RPMI7951 (cell line): Measurements from ENCODE around the gene PDIK1L. TPM values are rescaled to one million over a fixed set of nuclear protein-coding genes. Genes with fewer than 3 reads are reported as not detected.
A peak's percentile ranks its signal among the peaks of the same experiment; 100 is the strongest.
"Not testable (repeated sequence)": the region's sequence is repeated elsewhere in the genome, so short reads cannot be mapped to it uniquely, and the experiment has no call there.

Experiments
- DNase-seq: peaks from one replicate; pipeline ENCODE4 v3.0.0-alpha.2; 2012; ENCODE audit warnings: low read depth
- total RNA-seq: library from RNA; depleted of rRNA; stranded (reverse); fragments of >200 nt; shearing (Covaris generic); gene quantifications from 2 replicates; pipeline ENCODE4 v1.2.3, GENCODE V29; 2014

The PDIK1L gene
- total RNA-seq, 1 experiment from 2014 or later, result 11.5 TPM

GRCh38 chr1:26090893-26091292 lies 20.7 kb upstream of the PDIK1L start:
- no peak for DNase-seq

DNA sequence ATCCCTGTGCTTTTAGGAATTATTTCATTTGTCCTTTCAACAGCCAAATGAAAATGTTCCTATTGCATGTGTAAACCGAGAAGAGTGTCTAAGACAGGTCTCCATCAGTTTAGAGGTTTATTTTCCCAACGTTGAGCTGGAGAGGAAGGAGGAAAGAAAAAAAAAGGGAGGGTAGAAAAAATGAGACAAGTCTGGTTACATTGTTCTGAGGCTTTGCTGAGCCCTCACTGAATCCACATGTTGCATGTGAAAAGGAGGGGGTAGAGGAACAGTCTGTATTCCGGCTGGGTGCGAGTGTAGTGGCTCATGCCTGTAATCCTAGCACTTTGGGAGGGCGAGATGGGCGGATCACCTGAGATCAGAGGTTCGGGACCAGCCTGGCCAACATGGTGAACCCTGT lies 19.2 kb upstream of the PDIK1L start:
- DNase-seq, result no peak

GRCh38 chr1:26093569-26093968 lies 18.1 kb upstream of the PDIK1L start:
- not testable (repeated sequence) for DNase-seq

DNA sequence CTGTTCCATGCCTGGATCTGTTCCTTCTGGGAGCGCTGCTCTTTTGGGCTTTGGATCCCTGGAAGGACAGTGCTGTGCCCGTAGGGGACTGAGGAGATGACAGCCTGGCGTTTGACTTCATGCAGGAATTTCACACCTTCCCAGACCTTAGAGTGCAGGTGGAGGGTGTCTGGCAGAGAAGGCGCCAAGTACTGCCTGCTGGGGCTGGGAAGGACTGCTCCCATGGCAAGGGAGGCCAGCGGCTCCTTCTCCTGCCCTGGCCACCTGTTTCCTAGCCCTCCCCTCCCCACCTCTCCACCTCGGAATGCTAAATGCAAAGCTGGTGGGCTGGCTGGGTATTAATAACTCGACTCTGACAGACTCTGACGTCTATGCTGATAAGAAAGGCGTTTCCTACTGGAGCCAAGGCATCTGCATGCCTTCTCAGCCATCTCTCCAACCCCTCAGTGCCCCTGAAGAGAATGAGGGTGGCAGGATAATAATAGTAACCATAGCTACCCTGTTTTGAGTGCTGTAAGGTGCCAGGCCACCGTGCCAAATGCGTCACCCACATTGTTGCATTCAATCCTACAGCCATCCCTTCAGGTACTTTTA lies 17.5 kb upstream of the PDIK1L start:
- no peak for DNase-seq

DNA sequence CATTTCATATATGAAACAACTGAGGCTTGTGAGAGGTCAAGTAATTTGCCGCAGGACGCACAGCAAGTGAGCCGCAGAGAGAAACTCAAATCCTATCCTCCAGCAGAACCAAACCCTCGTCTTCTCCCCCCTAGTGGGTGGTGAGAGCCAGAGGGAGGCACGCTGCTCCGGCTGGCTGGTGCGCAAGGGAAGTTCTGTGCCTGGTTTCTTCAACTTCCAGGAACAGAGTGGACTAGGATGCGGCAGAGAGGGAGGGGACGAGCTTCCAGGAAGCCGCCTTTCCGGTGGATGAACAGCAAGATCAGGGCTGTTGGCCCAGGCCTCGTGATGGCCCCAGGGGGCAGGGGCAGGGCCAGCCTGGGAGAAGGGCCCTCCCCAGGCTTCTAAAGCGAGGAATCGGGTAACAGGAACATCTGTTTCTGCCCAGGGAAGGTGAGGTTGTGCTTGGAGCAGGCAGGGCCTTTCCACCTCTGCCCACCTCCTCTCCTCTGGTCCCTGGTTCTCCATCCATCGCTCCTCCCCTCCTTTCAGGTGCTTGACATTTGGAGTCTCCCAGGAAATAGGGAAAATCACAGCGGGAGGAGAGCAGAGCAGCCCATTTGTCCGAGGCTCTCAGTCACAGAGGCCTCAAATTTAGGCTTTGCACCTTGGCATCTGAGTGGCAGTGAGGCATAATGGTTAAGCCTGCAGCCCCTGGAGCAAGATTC lies 16.8 kb upstream of the PDIK1L start:
- peak; percentile 79 for DNase-seq

DNA sequence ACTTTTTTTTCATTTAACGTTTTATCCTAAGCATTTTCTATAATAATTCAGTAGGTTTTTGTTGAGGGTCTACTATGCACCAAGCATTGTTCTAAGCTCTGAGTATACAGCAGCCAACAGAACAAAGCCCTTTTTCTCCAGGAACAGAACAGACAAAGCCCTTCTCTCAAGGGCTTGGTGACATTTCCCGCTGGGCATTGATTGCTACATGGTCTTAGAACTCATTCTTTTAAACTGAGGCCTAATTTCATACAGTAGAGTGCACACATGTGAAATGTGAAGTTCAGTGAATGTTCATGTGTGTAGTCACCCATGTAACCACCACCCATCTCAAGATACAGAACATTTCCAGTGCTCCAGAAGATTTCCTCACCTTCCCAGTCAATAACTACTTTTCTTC lies 15.2 kb upstream of the PDIK1L start:
- DNase-seq, result no peak

- DNase-seq, result peak; percentile 83
Measured at GRCh38 chr1:26097696-26098095, 13.9 kb upstream of the PDIK1L start.

DNA sequence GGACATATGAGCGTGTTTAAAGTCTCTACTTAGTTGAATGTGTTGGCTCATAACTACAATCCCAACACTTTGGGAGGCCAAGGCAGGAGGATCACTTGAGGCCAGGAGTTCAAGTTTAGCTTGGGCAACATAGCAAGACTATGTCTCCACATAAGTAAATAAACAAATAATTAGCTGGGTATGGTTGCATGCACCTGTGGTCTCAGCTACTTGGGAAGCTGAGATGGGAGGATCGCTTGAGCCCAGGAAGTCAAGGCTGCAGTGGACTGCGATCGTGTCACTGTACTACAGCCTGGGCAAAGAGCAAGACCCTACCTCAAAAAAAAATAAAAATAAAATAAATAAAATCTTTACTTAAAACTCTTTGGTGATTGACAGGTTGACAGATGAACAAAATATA lies 13.0 kb upstream of the PDIK1L start:
- DNase-seq, result no peak

GRCh38 chr1:26099780-26100179 lies 11.8 kb upstream of the PDIK1L start:
- DNase-seq, result no peak

GRCh38 chr1:26100204-26100603 lies 11.4 kb upstream of the PDIK1L start:
- DNase-seq, result not testable (repeated sequence)

GRCh38 chr1:26102119-26102518 lies 9.5 kb upstream of the PDIK1L start:
- DNase-seq, result no peak

DNA sequence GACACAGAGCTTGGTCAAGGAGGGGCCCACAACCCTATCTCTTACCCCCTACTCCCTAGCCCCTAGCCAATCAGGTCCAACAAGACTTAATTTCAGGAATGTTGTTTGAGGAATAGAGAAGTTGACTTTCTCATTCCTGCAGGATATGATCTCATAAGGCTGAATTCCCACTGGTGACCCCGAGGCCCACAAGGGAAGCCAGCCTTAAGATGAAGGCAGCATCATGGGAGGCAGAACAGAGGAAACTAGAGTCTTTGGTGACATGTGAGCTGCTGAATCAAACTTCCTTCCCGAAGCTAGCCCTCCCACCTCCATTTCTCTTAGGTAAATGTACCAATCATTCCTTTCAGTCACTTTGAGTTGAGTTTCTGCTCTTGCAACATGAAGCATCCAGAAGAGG lies 9.1 kb upstream of the PDIK1L start:
- DNase-seq, result no peak

DNA sequence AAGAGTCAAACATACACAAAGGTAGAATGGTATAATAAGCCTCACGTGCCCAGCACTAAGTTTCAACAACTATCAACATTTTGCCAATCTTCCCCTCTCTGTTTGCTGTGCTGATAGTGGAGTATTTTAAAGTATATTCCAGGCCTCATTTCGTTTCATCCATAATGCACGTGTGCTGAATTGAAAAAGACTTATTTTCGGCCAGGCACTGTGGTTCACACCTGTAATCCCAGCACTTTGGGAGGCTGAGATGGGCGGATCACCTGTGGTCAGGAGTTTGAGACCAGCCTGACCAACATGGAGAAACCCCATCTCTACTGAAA lies 6.4 kb upstream of the PDIK1L start:
- not testable (repeated sequence) for DNase-seq

GRCh38 chr1:26109229-26110164 lies 2.1 kb upstream of the PDIK1L start:
- no peak for DNase-seq

DNA sequence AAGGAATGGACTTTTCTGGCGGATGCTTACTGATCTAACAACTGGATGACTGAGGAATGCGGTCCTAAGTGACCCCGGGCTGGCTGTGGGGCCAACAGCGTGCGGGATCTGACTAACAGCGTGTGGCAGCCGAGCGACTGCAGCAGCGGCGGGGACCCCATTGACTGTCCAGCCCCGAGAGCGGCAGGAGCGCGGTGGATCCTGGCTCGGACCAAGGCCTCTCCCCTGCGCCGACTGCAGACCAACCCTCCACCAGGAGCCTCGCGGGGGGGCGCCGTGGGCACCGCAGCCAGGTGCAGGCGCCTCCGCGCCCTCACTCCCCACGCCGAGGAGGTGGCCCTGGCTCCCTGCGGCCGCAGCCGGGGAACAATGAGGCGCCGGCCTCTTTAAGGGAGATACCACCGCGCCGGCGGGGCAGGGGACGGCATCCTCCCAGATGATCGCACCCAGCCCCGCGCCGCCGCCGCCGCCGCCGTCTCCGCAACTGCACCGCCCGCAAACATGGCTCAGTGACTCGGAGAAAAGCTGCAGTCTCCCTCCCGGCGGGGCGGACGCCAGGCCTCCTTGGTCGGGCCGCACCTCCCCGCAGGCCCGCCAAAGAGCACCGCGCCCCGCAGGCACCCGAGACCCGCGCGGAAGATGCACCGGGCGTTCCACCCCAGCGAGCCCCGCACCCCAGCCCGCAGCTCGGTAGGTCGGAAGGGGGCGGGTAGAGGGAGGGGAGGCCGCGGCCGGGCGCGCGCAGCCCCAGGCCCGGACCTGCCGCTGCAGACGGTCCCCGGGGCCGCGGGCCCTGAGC lies 694 bp upstream of the PDIK1L start:
- DNase-seq, result peak; percentile 75

DNA sequence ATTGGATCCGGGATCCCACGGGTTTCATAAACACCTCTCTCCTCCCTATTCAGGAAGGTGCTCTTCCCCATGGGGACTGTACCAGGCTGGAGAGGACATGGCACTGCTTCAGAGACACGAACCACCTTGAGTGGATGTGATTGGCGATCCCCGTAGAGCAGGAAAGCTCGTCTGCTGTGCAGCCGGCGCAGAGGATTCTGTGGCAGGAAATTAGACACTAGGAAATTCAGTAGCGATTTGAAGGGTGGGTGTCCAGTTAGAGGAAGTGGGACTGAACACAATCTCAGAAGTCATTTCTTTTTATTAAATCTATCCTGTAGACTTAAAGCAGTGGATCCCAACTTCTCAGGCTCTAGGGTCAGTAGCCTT lies 767 bp downstream of the PDIK1L start:
- DNase-seq, result peak; percentile 15

DNA sequence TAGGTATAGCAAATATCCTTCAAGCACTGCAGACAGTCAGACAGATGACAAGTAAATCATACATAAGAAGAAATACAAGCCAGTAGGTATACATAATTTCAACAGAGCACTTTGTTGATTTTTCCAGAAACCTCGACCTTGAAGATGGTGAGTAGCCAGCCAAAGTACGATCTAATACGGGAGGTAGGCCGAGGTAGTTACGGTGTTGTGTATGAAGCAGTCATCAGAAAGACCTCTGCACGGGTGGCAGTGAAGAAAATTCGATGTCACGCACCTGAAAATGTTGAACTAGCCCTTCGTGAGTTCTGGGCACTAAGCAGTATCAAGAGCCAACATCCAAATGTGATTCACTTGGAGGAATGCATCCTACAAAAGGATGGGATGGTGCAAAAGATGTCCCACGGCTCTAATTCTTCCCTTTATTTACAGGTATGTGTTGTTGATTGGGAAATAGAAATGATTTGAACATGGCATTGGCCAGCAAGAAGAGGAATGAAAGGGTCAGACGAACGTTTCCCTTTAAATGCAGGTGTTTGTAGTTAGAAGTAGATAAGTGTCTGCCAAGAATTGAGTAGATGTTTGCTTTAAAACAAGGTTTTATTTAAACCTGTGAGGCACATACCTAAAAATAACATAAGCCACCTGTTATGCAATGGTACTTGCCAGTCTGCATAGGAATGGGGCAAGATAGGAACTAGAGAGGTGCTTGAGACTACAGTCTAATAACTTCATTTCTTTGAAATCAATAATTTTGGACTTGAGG lies 2.7 kb downstream of the PDIK1L start:
- no peak for DNase-seq

DNA sequence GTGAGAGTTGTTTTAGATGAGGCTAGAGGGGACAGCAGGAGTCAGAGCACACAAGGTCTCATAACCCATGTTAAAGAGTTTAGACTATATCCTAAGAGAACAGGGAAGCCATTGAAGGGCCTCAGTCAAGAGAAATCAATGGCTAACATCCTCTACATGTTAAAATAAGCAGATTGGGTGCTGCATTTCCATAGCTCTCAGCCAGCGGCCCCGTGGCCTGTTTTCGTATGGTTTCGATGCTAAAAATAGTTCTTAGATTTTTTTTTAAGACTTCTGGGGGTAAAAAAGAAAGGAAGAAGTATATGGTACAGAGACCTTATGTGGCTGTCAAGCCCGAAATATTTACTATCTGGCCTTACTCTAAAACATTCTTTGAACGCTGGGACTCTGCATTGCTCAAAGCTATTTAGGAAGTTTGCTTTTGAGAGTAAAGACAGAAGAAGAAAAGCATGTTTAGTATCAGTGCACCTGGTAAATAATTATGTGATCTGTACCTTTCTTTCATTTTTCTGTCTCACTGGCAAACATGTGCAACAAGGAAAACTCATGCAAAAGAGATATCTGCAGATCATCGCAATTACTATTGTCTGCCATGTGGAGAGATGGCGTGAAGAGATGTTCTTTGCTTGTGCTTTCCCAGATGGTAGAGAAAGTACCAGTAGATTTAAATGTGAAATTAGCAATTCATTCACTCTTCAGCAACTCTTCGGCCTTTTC lies 8.4 kb downstream of the PDIK1L start:
- no peak for DNase-seq

GRCh38 chr1:26121854-26122773 lies 10.5 kb downstream of the PDIK1L start:
- DNase-seq, result peak; percentile 50
